NCI-H510A (cell line): Measurements from ENCODE around the gene MVK.
"Not testable (repeated sequence)": the region's sequence is repeated elsewhere in the genome, so short reads cannot be mapped to it uniquely, and the experiment has no call there.

Source experiments
- DNase-seq: peaks from one replicate; lab custom pipeline; 2025; lab: John Stamatoyannopoulos, UW

Gene MVK

GRCh38 chr12:109590566-109590965 is 17.0 kb downstream of the MVK start:
- DNase-seq, result no peak

GRCh38 chr12:109591041-109591440 is 17.4 kb downstream of the MVK start:
- DNase-seq, result no peak

- no peak for DNase-seq
These were observed 18.8 kb downstream of the MVK start for GRCh38 chr12:109592195-109592904.

- DNase-seq, result no peak
These were observed 19.3 kb downstream of the MVK start for GRCh38 chr12:109592905-109593272.

GRCh38 chr12:109594556-109595317 is 21.1 kb downstream of the MVK start:
- no peak for DNase-seq

- DNase-seq, result no peak
These were observed 21.8 kb downstream of the MVK start for GRCh38 chr12:109595321-109595902.

GRCh38 chr12:109596418-109597244 is 23.0 kb downstream of the MVK start:
- peak; percentile 62 for DNase-seq

- no peak for DNase-seq
These were observed 23.8 kb downstream of the MVK start for GRCh38 chr12:109597414-109597794.

GRCh38 chr12:109597795-109598427 is 24.3 kb downstream of the MVK start:
- peak; percentile 54 for DNase-seq

- no peak for DNase-seq
These were observed 24.8 kb downstream of the MVK start for GRCh38 chr12:109598428-109598854.

- no peak for DNase-seq
These were observed 25.5 kb downstream of the MVK start for GRCh38 chr12:109599087-109599486.

- DNase-seq, result no peak
These were observed 26.9 kb downstream of the MVK start for GRCh38 chr12:109600481-109600880.

- no peak for DNase-seq
These were observed 27.4 kb downstream of the MVK start for GRCh38 chr12:109600995-109601394.

- no peak for DNase-seq
These were observed 28.0 kb downstream of the MVK start for GRCh38 chr12:109601557-109601956.

- DNase-seq, result not testable (repeated sequence)
These were observed 28.5 kb downstream of the MVK start for GRCh38 chr12:109602132-109602531.

- DNase-seq, result no peak
These were observed 30.6 kb downstream of the MVK start for GRCh38 chr12:109604132-109604585.

- DNase-seq, result no peak
These were observed 31.4 kb downstream of the MVK start for GRCh38 chr12:109605016-109605415.

GRCh38 chr12:109605599-109606228 is 32.1 kb downstream of the MVK start:
- no peak for DNase-seq

- DNase-seq, result no peak
These were observed 32.9 kb downstream of the MVK start for GRCh38 chr12:109606320-109607028.

- no peak for DNase-seq
These were observed 34.0 kb downstream of the MVK start for GRCh38 chr12:109607618-109608017.

- no peak for DNase-seq
These were observed 34.7 kb downstream of the MVK start for GRCh38 chr12:109608270-109608669.
